CD4-positive, alpha-beta T cell treated with Interleukin-6 for 4 hours (primary cell): Measurements from ENCODE around the gene KCNMA1.
"Not testable (repeated sequence)": the region's sequence is repeated elsewhere in the genome, so short reads cannot be mapped to it uniquely, and the experiment has no call there.

Experiments used
- DNase-seq: peaks from one replicate; pipeline ENCODE4 v3.0.0-alpha.2; 2020; ENCODE audit warnings: mixed read lengths

The KCNMA1 gene

DNA sequence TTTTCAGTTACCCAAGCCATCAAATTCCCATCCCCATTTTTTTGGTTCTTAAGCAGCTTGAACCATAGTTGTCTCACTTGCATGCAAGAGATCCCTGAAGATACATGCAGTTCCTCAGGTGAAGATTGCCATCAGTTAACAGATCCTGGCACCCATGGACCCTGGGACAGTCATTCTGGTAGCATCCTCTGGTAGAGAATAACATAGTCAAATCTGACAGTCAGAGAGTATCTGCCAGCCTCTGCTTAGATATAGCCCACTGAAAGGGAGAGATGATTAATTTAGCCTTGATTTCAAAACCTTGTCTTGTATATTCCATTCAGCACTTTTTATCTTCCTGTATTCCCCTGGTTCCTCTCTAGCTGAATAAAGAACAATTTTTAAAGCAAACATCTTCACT lies 280.4 kb downstream of the KCNMA1 start:
- DNase-seq = no peak

DNA sequence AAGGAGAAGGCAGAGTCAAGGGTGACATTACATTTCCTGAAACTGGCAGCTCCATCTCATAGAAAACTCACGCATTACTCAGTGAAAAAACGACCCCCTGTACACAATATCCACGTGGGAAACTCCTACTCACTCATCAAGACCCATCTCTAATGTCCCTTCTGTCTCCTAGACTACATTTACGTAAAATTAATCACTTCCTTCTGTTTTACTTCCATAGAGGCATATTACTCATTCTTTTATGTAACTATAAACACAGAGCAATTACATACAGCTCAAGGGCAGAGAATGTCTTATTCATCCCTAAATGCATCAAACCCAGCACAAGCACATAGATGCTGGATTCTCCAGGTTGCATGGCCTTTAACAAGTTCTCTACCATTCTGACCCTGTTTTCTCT lies 281.8 kb downstream of the KCNMA1 start:
- DNase-seq = no peak

DNA sequence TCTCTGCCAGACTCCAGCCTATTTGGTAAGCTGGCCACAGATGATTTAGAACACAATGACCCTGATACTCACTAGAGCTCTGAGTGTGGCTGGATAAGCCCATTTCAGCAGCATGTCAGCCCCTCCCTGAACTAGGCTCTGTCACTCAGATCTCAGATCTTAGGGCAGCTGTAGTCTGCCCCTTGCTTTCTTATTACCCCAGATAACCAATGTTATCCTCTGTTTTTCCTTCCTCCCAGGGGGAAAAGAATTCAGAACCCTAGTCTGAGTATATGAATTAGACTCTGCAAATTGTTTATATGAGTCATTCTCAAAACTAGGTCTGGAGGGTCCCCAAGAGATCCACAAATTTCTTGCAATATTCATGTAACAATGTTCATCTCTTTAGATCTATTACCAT lies 286.2 kb downstream of the KCNMA1 start:
- no peak for DNase-seq

DNA sequence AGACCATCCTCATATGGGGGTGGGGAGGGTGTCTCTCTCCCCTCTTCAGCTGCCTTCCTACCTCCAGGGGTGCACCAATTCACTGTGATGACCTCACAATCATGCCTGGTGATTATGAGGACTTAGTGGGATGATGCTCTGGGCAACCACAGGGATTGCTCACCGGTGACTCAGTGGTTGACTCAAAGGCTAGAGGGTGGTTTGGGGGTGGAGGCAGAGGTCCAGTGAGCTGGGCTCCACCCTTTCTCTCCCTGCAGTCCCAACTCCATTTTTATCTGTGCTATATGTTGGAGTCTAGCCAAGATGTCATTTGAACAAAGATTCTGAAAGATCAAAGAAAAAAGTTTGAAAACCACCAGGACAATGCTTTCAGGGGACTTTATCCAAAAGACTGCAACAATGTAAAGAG lies 286.9 kb downstream of the KCNMA1 start:
- no peak for DNase-seq

DNA sequence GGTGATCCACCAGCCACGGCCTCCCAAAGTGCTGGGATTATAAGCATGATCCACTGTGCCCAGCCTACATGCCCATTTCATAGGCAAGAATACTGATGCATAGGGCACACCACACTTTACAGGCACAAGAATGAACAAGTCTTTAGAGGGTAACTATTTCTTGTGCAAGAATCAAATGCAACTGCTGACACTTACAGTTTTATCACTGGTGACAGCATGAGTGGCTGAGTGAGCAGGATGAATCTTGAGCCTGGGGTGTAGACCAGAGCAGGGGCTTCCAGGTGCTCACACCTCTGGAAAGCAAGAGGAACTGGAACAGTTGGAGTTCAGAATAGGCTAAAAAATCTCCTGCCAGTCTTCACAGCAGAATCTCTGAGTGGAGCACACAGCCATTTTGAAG lies 287.5 kb downstream of the KCNMA1 start:
- no peak for DNase-seq

DNA sequence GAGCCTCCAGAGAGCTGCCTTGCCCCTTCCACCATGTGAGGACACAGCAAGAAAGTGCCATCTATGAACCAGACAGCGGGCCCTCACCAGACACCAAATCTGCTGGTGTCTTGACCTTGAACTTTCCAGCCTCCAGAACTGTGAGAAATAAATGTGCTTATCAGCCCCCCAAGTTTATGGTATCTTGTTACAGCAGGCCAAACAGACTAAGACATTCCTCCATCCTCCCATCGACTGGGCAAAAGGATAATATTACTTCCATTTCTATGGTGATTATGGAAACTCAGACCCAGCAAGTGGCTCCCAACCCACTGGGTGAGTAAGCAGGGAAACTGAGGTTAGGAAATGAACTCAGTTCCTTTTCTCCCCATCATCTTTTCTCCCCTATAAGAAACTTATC lies 288.4 kb downstream of the KCNMA1 start:
- no peak for DNase-seq

DNA sequence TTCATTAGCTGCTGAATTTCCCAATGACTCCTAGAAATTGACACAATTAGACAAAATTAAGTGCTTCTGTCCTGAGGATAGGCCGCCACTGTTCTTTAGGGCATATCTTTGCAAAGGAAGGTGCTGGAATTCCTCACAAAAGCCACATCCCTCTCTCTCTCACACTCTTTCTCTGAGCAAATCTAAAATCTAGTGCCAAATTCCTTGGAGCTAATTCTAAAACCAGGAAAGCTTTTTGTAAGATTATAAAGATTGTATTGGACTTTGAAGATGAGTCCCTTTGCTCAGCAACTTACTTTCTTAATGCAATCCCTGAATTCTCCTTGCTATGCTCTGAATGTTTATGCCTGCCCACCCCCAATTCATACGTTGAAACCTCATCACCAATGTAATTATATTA lies 288.9 kb downstream of the KCNMA1 start:
- DNase-seq = no peak

DNA sequence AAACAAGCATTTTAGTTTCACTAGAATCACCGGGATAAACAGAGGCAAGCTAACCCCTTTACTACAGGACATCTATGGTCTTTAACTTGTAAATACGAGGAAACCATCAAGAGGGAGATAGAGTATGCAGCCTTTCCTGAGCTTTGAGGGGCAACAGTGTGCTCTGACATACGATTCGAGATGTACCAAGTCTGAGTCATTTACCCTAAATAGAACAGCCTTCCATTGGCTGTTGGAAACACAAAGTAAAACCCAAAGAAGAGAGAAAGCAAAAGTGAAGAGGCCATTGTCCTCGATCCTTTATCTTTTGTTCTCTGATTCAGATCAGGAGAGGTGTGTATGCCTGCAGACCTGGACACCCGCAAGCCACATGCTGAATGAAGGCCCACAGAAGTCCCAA lies 289.5 kb downstream of the KCNMA1 start:
- no peak for DNase-seq

DNA sequence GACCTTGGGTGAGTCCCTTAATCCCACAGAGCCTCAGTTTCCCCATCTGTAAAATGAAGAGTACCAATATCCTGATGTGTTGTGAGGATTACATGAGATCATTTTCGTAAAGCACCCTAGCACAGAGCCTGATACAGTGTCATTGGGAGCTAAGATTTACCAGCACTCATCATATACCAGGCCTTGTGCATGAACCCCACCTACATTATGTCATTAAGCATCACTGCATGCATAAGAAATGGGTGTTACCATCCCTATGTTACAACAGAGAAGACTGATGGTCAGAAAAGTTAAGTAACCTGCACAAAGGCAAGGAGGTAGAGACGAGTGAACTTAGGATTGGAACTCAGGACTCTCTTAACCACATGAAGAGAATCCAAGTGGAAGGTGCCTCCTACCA lies 290.6 kb downstream of the KCNMA1 start:
- no peak for DNase-seq

DNA sequence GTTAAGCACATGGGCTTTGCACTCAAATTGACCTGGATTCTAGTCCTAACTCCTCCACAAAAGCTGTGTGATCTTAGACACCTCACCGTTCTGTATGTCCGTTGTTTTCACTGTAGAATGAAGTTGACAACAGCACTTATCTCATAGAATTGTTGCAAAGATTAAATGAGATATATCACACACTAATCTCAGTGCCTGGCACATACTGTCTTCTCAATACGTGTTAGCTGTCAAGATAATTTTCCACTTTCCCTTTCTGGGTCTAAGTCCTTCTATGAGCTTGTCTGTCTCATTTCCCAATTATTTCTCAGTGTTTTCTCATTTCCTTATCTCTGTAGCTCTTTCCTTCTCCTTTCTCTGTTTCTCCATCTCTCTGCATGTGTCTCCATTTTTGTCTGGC lies 296.6 kb downstream of the KCNMA1 start:
- no peak for DNase-seq

DNA sequence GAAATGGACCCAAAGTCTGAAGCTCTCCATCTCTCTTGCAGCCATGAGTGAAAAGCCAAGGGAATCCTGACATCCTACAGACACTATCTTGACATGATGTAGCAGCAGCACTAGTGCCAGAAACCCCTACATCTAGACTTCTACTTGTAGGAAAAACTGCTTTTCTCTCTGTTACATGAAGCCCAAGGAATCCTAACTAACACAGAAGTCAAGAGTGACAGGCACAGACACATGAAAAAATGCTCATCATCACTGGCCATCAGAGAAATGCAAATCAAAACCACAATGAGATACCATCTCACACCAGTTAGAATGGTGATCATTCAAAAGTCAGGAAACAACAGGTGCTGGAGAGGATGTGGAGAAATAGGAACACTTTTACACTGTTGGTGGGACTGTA lies 297.7 kb downstream of the KCNMA1 start:
- DNase-seq = not testable (repeated sequence)

DNA sequence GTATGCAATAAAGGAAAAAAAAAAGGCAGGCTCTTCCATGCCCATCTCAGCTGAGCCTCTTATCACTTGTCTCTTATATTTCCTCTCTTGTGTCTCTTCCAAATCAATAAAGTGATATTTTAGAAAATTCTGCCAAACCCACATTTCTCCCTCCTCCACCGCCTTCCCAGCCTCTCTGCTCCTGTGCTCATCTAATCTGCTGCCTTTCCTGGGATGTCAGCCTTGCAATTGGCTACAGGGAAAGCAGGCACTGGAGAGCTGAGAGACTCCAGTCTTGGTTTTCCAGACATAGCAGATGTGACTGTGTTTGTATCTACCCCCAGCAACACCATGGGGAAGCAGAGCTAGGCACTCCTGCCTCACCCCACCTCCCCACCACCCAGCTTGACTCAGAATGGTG lies 298.4 kb downstream of the KCNMA1 start:
- DNase-seq = no peak

DNA sequence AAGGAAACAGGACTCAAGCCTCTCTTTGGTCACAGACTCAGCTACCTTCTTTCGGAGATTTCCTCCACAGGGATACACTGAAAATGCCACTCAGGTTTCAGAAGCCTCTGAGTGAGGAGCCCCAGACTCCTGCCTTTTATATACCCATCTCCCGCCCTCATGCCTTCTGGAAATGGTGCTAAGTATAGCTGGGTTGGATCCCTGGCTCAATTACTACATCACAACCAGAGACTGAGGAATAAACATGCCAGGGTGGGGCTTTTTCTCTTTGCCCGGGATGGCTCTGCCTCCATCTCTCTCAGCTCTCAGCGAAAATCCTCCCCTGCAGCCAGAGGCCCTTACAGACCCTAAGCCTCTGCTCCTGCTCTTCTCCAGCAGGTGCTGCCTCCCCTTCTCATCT lies 299.5 kb downstream of the KCNMA1 start:
- DNase-seq = no peak

DNA sequence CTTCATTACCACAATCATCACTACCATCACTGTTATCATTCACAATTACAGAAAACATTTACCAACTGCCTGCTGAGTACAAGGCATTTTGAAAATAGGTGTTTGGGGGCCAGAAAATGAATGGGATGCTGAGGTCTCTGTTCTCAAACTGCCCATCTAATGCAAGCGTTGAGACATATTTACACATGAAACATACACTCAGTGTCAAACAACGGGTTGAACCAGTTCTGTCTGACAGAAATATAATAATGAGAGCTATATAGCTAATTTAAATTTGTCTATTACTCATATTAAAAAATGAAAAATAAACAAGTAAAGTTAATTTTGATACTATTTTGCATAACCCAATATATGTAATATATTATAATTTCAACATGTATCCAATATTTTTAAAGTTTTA lies 303.1 kb downstream of the KCNMA1 start:
- DNase-seq = no peak

DNA sequence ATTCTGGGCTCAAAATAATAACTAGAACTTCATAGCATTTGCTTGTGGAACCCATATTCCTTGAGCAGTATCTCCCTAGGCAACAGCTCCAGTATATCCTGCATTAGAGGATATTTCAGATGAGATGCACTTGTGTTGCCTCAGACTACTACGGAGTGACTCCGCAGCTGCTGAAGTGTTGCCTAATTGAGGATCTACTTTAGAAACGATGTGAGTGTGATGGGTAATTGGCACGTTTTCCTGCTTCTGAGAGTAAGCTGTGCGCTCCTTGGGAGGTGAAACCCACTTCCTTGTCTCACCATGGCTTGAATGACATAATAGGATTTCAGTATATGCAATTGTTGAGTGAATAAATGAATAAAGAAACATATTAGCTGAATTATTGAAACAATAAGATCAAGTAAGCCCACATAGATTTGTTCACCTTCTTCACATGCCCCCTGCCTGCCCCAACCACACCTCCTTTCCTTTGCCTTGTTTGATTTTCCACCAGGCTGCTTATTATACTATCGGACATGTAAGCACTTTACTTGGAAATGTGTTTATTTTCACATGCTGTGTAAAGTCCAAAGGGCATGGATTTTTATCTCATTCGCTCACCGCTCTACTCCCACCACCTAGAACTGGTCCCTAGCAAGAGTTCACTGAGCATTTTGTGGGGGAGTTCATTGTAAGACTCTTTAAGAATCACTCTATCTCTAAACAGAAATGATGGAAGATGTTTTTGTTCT lies 303.8 kb downstream of the KCNMA1 start:
- DNase-seq = no peak

DNA sequence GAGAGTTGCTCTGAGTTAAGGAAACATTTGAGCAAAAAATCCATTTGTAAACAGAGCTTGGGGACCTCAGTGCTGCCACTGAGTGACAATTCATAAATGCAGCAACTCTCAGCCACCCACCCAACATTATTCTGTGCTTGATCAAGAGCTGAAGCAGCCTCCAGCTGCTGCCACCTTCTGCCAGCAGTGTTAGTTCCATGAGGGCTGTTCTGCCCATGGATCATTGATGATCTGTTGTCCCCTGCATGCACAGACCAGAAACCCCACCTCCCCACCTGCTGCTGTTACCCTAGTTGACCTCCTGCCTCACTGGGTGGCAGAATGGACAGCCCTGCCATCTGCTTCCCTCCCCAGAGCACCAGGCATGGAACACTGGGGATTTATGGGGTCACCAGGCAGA lies 305.4 kb downstream of the KCNMA1 start:
- no peak for DNase-seq

DNA sequence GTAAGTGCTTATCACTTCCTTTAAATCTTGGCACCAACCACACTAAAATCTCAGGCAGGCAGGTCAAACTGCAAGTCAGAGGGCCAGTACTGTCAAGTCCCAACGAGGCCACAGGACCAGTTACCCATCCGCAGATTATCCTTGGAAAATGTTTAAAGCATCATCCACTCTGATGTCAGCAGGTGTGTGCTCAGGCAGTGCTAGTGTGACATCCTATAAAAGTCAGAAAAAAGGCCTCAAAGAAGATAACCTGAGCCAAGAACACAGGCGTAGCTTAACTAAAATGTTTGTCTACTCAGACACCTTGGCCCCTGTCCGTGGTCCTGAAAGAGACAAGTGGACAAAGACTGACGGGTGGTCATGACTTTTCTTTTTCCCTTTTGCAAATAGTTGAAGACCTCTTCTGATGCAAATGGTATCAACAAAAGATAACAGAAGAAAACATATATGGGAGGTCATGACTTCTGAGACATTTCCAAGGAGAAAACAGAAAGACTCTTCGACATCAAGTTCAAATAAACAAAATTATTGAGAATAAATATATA lies 309.3 kb downstream of the KCNMA1 start:
- no peak for DNase-seq

DNA sequence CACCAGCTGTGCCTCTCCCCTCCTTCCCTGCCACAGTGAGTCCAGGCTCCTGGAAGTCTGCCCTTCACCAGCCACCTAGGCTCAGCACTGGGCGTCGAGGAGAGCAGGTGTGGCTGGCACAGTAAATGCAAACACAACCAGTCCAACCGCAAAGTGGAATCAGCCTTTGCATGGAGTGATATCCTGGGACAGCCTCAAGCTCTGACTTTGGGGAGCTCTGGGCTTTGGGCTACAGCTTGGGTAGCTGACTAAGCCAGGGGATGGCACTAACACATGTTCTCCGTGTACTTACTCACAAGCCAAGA lies 312.4 kb downstream of the KCNMA1 start:
- DNase-seq = no peak

DNA sequence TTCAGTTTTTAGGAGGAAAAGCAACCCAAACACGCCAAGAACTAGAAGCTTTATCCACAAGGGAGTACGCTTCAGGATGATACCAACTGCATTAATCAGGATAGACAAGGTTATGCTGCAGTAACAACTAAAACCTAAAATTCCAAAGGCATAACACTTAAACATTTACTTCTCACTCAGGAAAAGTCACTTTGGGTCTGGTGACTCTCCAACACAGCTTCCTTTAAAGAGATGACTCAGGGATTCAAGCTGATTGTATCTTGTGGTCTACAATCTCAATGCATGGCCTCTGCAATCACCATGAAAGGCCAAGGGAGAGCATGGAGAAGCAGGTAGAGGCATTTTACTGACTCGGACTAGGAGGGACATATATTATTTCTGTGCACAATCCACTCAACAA lies 315.8 kb downstream of the KCNMA1 start:
- no peak for DNase-seq

DNA sequence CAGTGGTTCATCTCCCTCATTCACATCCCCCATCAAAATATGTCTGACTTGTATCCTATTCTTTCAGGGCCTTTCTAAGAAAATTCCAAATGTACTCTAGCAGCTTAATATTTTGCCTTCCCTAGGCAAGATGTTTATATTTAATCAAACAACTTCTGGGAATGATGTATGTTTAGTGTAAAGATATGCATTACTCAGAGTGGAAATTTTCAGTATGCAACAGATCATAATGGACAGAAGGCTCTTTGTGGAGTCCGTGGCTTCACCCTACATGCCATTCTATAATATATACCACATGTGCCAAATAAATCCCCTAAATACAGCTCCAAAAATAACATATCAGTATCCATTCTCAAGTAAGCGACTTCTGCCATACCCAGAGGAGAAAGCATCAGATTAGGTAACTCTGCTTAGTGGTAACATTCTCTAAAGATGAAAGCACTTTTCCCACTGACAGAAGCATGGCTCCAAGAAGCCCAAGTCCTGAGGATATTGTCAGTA lies 316.6 kb downstream of the KCNMA1 start:
- no peak for DNase-seq

DNA sequence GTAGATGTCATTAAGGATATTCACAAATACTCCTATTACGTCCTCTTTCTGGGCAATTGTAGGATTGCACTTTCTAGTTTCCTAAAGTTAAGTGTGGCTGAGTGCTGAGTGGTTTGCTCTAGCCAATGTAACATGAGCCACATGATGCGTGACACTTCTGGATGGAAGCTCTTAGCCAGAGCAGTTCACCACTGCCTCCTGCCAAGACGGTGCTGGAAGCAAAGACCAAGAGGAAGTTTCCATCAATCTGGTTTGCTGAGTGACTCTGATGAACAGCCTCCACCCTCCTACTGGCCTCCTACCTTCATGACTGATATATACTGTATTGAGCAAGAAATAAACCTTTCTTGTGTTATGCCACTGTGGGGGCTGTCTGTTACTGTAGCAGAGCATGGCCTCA lies 318.1 kb downstream of the KCNMA1 start:
- no peak for DNase-seq

DNA sequence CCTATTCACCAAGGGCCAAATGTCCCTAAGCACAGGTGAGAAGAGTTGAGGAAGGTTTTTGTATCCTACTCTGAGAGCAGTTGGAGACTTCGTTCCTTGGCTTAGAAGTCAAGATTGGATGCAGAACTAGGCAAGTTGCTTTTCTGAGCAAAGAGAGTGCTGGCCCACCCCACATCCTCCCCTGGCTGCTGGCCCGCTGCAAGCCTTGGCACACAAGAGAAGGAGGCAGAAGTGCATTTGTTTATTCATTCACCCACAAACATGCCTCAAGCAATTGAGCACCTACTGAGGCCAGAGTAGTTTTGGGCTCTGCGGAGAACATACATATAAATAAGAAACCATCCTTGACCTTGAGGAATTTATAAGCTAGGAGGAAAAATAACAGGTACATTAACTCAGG lies 318.9 kb downstream of the KCNMA1 start:
- no peak for DNase-seq

DNA sequence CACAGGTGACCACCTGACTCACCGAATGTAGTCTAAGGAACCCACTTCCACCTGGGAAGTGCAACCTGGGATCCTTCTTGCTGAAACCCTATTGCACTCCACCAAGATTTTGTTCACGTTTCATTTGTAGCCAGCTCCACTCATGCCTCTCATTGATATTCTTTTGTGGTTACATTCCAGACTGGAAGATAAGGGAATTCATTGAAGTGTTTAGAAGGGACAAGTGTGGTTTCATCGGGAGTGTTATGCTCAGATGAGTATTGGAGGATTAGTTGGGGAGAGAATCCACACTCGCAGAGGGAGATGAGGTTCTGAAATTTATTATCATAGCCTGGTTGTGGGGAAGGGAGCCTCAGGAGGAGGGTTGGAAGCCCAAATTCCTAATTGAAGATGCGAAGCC lies 320.4 kb downstream of the KCNMA1 start:
- no peak for DNase-seq

DNA sequence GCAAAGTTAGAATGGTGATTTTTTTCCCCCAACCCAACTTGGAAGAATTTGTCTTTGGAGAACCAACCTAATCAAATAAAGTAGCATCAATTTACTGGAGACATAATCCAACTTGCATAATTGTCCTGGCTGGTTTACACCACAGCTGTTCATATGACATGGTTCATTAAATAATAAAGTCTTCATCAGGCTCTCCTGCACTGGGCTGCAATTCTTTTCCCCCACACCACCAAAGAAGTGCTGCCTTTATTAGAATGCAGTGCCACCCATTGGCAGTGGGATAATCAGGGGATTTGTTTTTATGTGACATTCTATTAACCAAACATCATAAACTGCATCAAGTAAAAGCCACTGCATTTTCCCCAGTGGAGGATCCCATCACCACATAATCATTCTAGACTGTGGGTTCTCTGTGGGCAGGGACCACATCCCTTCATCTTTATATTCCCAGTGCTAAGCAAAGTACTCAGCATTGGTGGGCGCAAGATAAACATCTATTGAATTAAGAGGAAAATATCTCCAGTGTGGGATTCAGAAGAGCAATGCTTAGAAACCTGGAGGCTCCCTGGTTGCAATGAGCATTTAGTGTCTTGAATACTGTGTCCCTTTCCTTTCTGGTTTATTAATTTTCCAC lies 322.0 kb downstream of the KCNMA1 start:
- no peak for DNase-seq
